ENCODE data around the gene UGT1A10.
"Not testable (repeated sequence)": the region's sequence is repeated elsewhere in the genome, so short reads cannot be mapped to it uniquely, and the experiment has no call there.

UGT1A10 gene

DNA sequence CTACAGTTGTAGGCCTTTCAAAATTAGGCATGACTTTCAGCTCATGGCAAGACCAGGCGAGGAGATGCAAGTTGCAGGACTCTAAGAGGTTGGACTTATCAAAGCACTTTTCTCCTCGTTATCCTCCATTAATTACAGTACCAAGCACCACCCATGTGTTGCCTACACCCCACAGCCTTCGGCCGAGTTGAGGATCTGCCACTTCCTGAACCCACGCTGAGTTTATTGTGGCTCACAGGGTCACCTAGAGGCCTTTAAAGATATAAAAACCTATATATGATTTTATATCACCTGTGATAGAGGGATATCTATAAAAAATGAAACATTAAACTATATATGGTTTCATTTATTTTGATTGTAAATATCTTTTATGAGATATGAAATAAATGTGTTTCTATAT is 2.6 kb downstream of the UGT1A10 start:
- no peak for TF ChIP-seq CTCF (IDR thresholded peaks at IDR 0.05; ENCODE audit: low read depth, low read length)
- DNase-seq (ENCODE audit: extremely low read depth, low read depth) = no peak

GRCh38 chr2:233639860-233640259 is 3.6 kb downstream of the UGT1A10 start:
- TF ChIP-seq CTCF (IDR thresholded peaks at IDR 0.05; ENCODE audit: low read depth, low read length) = no peak
- no peak for DNase-seq (ENCODE audit: extremely low read depth, low read depth)

DNA sequence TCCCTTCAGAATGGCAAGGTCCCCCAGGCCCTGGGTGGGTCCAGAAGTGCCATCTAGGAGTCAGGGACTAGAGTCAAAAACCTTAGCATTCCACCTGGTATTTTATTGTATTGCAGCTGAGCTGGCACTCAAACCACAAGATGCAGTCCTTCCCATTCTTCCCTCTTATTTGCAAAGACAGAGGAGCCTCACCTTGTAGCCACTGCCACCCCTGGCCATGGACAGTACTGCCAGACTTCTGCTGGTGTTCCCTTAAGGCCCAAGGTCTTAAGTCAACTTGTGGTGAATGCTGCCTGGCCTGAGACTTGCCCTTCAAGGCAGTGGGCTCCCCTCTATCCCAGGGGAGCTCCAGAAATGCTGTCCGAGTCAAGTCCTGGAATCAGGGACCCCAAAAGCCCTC is 6.9 kb downstream of the UGT1A10 start:
- TF ChIP-seq CTCF (IDR thresholded peaks at IDR 0.05; ENCODE audit: low read depth, low read length) = no peak; the same call in 1 of the 2 replicates
- no peak for DNase-seq (ENCODE audit: extremely low read depth, low read depth)

DNA sequence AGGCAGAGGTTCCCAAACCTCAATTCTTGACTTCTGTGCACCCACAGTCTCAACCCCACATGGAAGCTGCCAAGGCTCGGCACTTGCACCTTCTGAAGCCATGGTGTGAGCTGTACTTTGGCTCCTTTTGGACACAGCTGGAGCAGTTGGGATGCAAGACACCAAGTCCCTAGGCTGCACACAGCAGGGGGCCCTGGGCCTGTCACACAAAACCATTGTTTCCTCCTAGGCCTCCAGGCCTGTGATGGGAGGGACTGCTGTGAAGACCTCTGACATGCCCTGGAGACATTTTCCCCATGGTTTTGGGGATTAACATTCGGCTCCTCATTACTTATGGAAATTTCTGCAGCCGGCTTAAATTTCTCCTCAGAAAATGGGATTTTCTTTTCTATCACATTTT is 9.8 kb downstream of the UGT1A10 start:
- not testable (repeated sequence) for DNase-seq (ENCODE audit: extremely low read depth, low read depth)

DNA sequence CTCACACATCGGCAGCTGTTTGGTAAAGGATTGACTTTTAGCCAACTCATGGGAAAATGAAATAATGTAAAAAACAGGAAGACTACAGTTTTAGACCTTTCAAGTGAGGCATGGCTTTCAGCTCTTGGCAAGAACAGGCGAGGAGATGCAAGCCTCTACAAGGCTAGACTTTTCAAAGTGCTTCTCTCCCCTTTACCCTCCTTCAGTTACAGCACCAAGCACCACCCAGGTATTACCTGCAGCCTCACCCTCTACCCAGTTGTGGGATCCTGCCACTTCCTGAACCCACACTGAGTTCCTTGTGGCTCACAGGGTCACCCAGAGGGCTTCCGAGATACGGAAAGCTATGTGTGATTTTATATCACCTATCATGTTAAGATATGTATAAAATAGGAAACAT is 14.7 kb downstream of the UGT1A10 start:
- TF ChIP-seq CTCF (IDR thresholded peaks at IDR 0.05; ENCODE audit: low read depth, low read length) = no peak
- DNase-seq (ENCODE audit: extremely low read depth, low read depth) = no peak

DNA sequence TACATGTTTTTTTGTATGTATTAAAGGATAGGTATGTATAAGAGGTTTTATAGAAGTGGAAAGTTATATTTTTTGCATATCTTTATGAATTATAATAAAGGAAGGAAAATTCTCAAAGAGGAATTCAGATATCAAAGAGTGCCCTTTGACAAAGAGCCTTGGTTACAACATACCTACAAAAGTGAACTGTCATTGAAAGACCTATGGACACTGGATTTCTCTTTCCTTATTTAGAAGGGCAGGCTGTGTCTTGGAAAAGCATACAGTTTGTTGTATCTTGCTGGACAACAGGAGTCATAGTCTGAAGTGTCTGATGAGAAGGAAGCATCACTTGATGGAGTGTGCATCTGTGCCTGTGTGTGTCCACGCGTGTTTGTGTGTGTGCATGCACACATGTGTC is 15.2 kb downstream of the UGT1A10 start:
- no peak for DNase-seq (ENCODE audit: extremely low read depth, low read depth)
- no peak for TF ChIP-seq CTCF (IDR thresholded peaks at IDR 0.05; ENCODE audit: low read depth, low read length)

DNA sequence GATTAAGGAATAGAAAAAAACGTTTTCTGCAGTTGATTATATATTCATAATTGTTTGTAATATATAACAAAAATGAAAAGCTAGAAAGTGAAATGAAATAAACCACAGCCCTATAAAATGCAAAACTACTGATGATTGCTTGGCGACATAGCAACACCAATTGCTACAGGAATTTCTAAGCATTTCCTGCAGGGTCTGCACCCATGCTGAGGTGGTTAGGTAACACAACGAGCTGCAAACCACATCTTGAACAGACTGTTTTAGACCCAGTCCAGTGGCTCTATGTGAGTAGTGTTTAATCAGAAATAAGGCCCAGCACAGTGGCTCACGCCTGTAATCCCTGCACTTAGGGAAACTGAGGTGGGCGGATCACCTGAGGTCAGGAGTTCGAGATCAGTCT is 18.3 kb downstream of the UGT1A10 start:
- TF ChIP-seq CTCF (IDR thresholded peaks at IDR 0.05; ENCODE audit: low read depth, low read length) = no peak
- DNase-seq (ENCODE audit: extremely low read depth, low read depth) = no peak

DNA sequence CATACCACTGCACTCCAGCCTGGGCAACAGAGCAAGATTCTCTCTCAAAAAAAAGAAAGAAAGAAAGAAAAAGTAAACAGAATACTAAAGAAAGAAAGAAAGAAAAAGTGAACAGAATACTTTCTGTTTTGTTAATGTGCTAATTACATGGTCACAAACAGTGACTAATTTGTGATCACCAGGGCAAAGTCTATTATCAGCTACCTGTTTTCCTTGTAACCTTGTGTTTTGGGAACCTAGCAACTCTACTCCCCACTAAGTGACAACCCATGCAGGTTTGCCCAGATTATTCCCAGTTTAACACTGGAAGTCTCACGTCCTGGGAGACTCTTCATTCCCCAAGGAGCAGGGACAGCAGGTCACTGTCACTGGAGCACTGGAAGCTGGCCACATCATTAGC is 18.8 kb downstream of the UGT1A10 start:
- no peak for TF ChIP-seq CTCF (IDR thresholded peaks at IDR 0.05; ENCODE audit: low read depth, low read length)
- DNase-seq (ENCODE audit: extremely low read depth, low read depth) = no peak

DNA sequence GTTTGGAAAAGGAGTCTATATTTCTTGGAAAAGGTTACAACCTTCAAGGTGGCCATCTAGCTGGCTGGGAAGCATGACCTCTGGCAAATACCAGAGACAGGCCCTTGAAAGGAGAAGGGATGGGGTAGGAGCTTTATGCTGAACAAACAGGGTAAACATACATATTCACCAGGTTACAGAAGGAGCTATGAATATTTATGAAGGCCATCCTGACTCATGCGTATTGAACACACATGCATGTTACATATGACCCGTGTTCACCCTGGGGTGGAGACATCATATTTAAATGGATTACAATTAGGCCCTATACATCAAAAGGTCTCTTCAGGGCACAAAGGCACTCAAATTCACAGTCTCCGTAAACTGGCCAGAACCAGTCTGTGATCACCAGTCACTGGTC is 19.7 kb downstream of the UGT1A10 start:
- not testable (repeated sequence) for DNase-seq (ENCODE audit: extremely low read depth, low read depth)
